K562 (cell line): ENCODE data around the gene PLAAT3. TPM values are rescaled to one million over a fixed set of nuclear protein-coding genes. Genes with fewer than 3 reads are reported as not detected.

Experiments used
- ARID3A ChIP-seq: IDR thresholded peaks from 2 replicates; pipeline ENCODE4 v1.6.1; 2012; ENCODE audit warnings: low read depth, low read length, improper control_type of control experiment, borderline replicate concordance
- ATF1 ChIP-seq, 2 experiments: fragments of 450-650 bp in 1 of 2; IDR thresholded peaks; 2 replicates each; pipeline ENCODE4 v1.6.1; 2016; ENCODE audit warnings: missing compliant biosample characterization in 1 of 2, missing genetic modification characterization in 1 of 2
- CUX1 ChIP-seq: fragments of 200-800 bp; sonication (Bioruptor generic); IDR thresholded peaks from 2 replicates; pipeline ENCODE4 v1.6.1; 2016; ENCODE audit warnings: missing genetic modification characterization, missing compliant biosample characterization
- E2F6 ChIP-seq, 2 experiments: IDR thresholded peaks; 2 replicates each; pipeline ENCODE4 v1.6.1; 2011; ENCODE audit warnings: borderline replicate concordance in 1 of 2, control low read depth in 1 of 2, low read depth in 1 of 2, low read length in 1 of 2, mild to moderate bottlenecking in 1 of 2, mixed read lengths in 1 of 2, moderate library complexity in 1 of 2; ENCODE audit not compliant: insufficient read depth in 1 of 2, insufficient read length in 1 of 2, poor library complexity in 1 of 2, severe bottlenecking in 1 of 2; ENCODE audit errors: extremely low read depth in 1 of 2
- NKRF ChIP-seq: fragments of 450-650 bp; IDR thresholded peaks from 2 replicates; pipeline ENCODE4 v1.6.1; 2016; ENCODE audit warnings: borderline replicate concordance
- RFX1 ChIP-seq: fragments of 450-650 bp; IDR thresholded peaks from 2 replicates; pipeline ENCODE4 v1.6.1; 2016; ENCODE audit warnings: mild to moderate bottlenecking, moderate library complexity
- TOE1 ChIP-seq, 2 experiments: fragments of 450-650 bp in 1 of 2; sonication (generic) in 1 of 2; formaldehyde crosslinking in 1 of 2; IDR thresholded peaks; 2 replicates each; pipeline versions ENCODE4 v1.7.1 to v1.8.0; 2016 to 2022; ENCODE audit warnings: borderline replicate concordance in 2 of 2, mild to moderate bottlenecking in 2 of 2, antibody characterized with exemption in 1 of 2, inconsistent platforms in 1 of 2, low read depth in 1 of 2, missing genetic modification reagents in 1 of 2, moderate library complexity in 1 of 2
- TRIM28 ChIP-seq: fragments of 450-650 bp; IDR thresholded peaks from 2 replicates; pipeline ENCODE4 v1.6.1; 2017
- ZBTB1 ChIP-seq: sonication (generic); formaldehyde crosslinking; IDR thresholded peaks from 2 replicates; pipeline ENCODE4 v1.8.1; 2023; ENCODE audit warnings: missing genetic modification reagents, low read depth, mild to moderate bottlenecking, borderline replicate concordance
- ZBTB9 ChIP-seq: fragments of 450-650 bp; formaldehyde crosslinking; IDR thresholded peaks from 2 replicates; pipeline ENCODE4 v1.4.0; 2020; ENCODE audit warnings: mild to moderate bottlenecking, moderate library complexity
- ZNF121 ChIP-seq: sonication (generic); formaldehyde crosslinking; conservative IDR thresholded peaks from 2 replicates; pipeline ENCODE4 v1.8.0; 2022; ENCODE audit warnings: missing genetic modification reagents
- ZNF311 ChIP-seq: fragments of 250-450 bp; sonication (Bioruptor Pico); IDR thresholded peaks from 2 replicates; pipeline ENCODE4 v1.4.0; 2020; ENCODE audit warnings: mild to moderate bottlenecking, moderate library complexity
- polyA plus RNA-seq, 8 experiments: library from polyadenylated mRNA; depleted of rRNA in 4 of 8; stranded (reverse) in 5 of 8; unstranded in 3 of 8; fragments of >200 nt; fragmentation: Nextera tagmentation in 2 of 8; fragmentation: Illumina TruSeq in 1 of 8; extraction: Ambion mirVana in 2 of 8; extraction: Trizol in 1 of 8; gene quantifications; 2 replicates each; pipeline versions ENCODE4 v1.2.1 to v1.2.3, GENCODE V29; 2011 to 2014; ENCODE audit warnings: inconsistent platforms in 1 of 8, missing spikeins in 1 of 8
- total RNA-seq, 7 experiments: library from RNA; depleted of rRNA in 6 of 7; stranded (reverse); fragments of >200 nt in 6 of 7; fragmentation: Illumina TruSeq in 2 of 7; extraction: Trizol in 2 of 7; gene quantifications; 2 replicates each; pipeline versions ENCODE4 v1.2.1 to v1.2.3, GENCODE V29; 2011 to 2021; ENCODE audit warnings: low replicate concordance in 1 of 7

PLAAT3 gene
- total and polyA plus RNA-seq, 9 of the 15 experiments (the other 6 are each of a cell fraction or from before 2014, with no cell fraction given) = 0.80 to 2.7 (median 1.4) TPM

- TF ChIP-seq CUX1 (CRISPR knock-in tag) = no peak
- TF ChIP-seq ZNF121 (CRISPR knock-in tag) = no peak
- no peak for TF ChIP-seq ZNF311 (CRISPR knock-in tag)
- peak; percentile 36; the same call in 1 of the 2 replicates for TF ChIP-seq TOE1 (IDR thresholded peaks at IDR 0.05; ENCODE audit: borderline replicate concordance)
- TF ChIP-seq TOE1 (CRISPR knock-in tag; IDR thresholded peaks at IDR 0.05; ENCODE audit: borderline replicate concordance, low read depth) = no peak
- peak; percentile 88 for TF ChIP-seq ARID3A
- TF ChIP-seq E2F6 (IDR thresholded peaks at IDR 0.05; ENCODE audit: borderline replicate concordance in 1 of 2, extremely low read depth in 1 of 2, insufficient read depth in 1 of 2, insufficient read length in 1 of 2, low read depth in 1 of 2, low read length in 1 of 2, poor library complexity in 1 of 2, severe bottlenecking in 1 of 2) = peak in 1 of 2 experiments; percentile 12
- 0 out of 2 replicates have a peak, but pooled peaks have one; percentile 20 for TF ChIP-seq TRIM28
- TF ChIP-seq ATF1 (CRISPR knock-in tag; IDR thresholded peaks at IDR 0.05) = no peak
- peak; percentile 62 for TF ChIP-seq ATF1 (tag; IDR thresholded peaks at IDR 0.05)
- 0 out of 2 replicates have a peak, but pooled peaks have one; percentile 28 for TF ChIP-seq ZBTB9 (CRISPR knock-in tag)
- peak; percentile 42; the same call in 1 of the 2 replicates for TF ChIP-seq NKRF
- TF ChIP-seq ZBTB1 = no peak
- peak; percentile 85 for TF ChIP-seq RFX1
Measured at GRCh38 chr11:63567044-63567840, 47.0 kb downstream of the PLAAT3 start (continued).
